ENCODE results near the gene ACRV1. TPM values are rescaled to one million over a fixed set of nuclear protein-coding genes. Genes with fewer than 3 reads are reported as not detected.

Gene ACRV1, protein sequence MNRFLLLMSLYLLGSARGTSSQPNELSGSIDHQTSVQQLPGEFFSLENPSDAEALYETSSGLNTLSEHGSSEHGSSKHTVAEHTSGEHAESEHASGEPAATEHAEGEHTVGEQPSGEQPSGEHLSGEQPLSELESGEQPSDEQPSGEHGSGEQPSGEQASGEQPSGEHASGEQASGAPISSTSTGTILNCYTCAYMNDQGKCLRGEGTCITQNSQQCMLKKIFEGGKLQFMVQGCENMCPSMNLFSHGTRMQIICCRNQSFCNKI
- 0.11 TPM in 1 of 2 replicates, not detected in the other for total RNA-seq

DNA sequence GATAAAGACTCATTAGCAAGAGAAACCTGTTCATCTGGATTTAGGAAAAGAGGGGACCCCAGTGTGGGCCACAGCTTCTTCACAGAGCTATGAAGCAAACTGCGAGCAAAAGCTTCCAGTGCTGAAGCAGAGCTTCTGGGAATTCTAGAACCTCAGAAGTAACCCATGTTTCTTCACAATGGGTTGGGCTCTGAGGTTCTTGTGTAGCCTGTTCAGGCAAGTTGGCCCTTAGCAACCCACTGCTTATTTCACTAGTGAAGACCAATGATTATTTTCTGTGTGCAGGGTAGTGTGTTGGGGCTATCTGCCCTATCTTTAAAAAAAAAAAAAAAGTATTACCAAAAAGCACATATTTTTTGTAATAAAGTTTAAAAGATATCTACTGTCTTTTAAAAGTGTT lies at the start of gene ACRV1:
Gene ACRV1, minus strand, starts transcription at position 101 of the 400 bp plus-strand sequence. Its CDS starts 67 bp downstream, at position 34.

DNA sequence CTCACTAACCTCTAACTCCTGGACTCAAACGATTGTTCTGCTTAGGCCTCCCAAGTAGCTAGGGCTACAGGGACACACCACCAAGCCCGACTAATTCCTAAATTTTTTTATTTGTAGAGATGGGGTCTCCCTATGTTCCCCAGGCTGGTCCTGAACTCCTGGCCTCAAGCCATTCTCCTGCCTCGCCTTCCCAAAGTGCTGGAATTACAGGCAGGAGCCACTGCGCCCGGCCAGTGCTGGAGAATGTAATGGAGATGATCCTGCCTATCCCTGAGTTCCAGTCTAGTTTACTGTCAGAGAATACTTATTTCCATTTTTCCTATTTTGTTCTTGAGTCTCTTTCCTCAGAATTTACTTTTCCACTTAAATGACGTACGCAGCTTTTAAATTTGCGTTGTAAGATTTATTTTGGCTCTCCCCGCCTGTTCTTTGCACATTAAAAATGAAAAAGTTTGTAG lies 55.9 kb downstream of the ACRV1 start, which contains the start of gene CHEK1:
Gene CHEK1, plus strand, starts transcription at position 408 of the 458 bp plus-strand sequence. CDS start 1,606 bp downstream, outside the sequence.

Small RNA genes lying within 50 kb of the gene (small RNA-seq; reads per million reads assigned to genes)
- not detected for gene RNU2-35P

Other genes starting within 250 kb of the ACRV1 start
- 73.4 and 95.8 TPM in 2 replicates for gene FEZ1, start 184.6 kb downstream of the ACRV1 start, total RNA-seq
- gene EI24, start 111.4 kb downstream of the ACRV1 start, total RNA-seq: 87.3 and 90.9 TPM in 2 replicates
- gene STT3A, start 88.0 kb downstream of the ACRV1 start, total RNA-seq: 393 and 442 TPM in 2 replicates
- gene CHEK1, start 55.7 kb downstream of the ACRV1 start, total RNA-seq: 33.5 and 34.3 TPM in 2 replicates
- not detected in 2 replicates for gene PATE1, start 65.4 kb upstream of the ACRV1 start, total RNA-seq
- 0.13 and 0.43 TPM in 2 replicates for gene PATE2, start 98.0 kb upstream of the ACRV1 start, total RNA-seq
- gene PATE3, start 107.3 kb upstream of the ACRV1 start, total RNA-seq: 0.13 TPM in 1 of 2 replicates, not detected in the other
- not detected in 2 replicates for gene PATE4, start 152.5 kb upstream of the ACRV1 start, total RNA-seq
- gene HYLS1, start 206.8 kb upstream of the ACRV1 start, total RNA-seq: 7.3 and 11.6 TPM in 2 replicates
- gene PUS3, start 222.4 kb upstream of the ACRV1 start, total RNA-seq: 12.2 and 15.0 TPM in 2 replicates
- gene DDX25, start 223.7 kb upstream of the ACRV1 start, total RNA-seq: not detected in 2 replicates

Data from articular chondrocyte of knee joint (primary cell).